GM10847 (cell line): ENCODE measurements around the gene BAG1.

Experiments
- POLR2A ChIP-seq: IDR thresholded peaks from 2 replicates; pipeline ENCODE4 v1.6.1; 2011; ENCODE audit not compliant: insufficient read length; ENCODE audit errors: extremely low read depth

BAG1 gene

DNA sequence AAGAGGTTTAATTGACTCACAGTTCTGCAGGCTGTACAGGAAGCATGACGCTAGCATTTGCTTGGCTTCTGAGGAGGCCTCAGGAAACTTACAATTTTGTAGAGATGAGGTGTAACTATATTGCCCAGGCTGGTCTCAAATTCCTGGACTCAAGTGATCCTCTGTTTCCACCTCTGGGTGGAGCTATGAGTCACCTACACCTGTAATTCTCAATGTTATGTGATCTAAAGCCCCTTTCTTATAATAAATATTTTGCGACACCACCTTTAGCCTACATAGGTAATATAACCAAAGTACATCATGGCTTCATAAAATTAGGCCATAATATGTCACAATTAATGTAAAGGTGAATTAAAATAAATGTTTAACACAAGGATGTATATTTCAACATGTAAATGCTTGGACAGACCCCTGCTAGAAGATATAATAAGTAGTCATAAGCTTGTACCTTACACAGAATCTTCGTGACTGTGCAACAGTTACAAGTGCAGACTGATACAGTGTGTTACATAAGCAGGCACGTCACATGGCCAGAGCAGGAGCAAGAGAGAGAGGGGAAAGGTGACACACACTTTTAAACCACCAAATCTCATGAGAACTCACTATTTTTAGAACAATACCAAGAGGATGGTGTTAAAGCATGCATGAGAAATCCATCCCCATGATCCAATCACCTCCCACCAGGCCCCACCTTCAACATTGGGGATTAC, 54.3 kb downstream of the BAG1 start:
- no peak for TF ChIP-seq POLR2A

DNA sequence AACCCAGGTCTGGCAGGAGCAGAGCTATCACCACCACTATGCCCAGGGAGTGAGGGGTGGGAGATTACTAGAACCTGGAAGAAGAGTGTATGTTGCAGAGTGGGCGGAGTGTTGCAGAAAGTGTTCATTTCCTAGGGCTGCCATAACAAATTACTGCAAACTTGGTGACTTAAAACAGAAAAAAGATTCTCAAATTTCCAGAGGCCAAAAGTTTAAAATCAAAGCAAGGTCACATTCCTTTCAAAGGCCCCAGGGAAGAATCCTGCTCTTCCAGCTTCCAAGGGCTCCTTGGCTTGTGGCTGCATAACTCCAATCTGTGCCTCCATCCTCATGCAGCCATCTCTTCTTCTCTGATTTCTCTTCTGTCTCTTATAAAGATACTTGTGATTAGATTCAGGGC, 55.1 kb downstream of the BAG1 start:
- no peak for TF ChIP-seq POLR2A

DNA sequence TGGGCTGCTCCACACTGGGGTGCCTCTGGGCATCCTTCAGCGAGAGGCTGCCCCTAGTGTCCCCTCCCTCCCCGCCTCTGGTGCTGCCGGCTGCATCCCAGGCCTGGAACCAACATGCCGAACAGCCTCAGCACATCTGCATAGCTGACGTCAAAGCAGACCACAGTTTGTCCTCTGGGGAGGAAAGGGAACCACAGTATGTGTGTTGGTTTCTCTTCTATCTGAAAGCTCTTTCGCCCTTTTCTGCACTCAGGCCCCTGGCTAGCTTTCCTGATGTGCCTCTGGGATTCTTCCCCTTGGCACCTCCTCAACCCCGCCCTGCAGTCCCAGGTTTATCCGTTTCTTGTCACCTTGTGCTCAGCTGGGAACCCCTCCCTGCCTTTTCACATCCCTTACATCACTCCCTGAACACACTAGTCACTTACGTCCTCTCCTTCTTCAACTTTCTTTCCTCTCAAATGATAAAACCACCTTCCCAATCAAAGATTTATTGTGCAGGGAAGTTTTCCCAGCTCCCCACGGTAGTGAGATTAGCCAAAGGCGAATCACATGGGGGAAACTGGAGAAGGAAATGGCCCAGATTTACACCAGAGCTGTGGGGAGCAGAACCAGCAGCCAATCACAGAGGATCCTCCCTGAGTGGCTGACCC, 61.8 kb downstream of the BAG1 start:
- no peak for TF ChIP-seq POLR2A
